Hematopoietic multipotent progenitor cell treated with erythropoietin and hydrocortisone succinate and interleukin-3 and kit ligand, for 17 days (in vitro differentiated cells): ENCODE data around the gene DENND5B.
"Not testable (repeated sequence)": the region's sequence is repeated elsewhere in the genome, so short reads cannot be mapped to it uniquely, and the experiment has no call there.

ENCODE experiments used
- DNase-seq: peaks from one replicate; pipeline ENCODE4 v3.0.0-alpha.2; 2015; ENCODE audit warnings: low spot score

The DENND5B gene

DNA sequence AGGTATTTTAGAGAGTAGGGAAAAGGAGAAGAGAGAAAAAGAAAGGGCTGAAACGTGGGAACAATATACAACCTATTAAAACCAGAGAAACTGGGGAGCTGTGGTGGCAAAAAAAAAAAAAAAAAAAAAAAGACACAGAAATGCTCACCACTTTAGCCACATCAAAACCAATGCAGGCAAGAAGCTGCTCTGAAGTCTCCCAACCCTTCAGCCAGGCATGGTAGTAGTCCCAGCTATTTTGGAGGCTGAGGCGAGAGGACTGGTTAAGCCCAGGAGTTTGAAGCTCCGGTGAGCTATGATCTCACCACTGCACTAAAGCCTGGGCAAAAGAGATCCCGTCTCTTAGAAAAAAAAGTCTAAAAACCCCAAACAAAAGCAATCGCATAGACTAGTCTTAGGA, 33.2 kb downstream of the DENND5B start:
- DNase-seq, result no peak

DNA sequence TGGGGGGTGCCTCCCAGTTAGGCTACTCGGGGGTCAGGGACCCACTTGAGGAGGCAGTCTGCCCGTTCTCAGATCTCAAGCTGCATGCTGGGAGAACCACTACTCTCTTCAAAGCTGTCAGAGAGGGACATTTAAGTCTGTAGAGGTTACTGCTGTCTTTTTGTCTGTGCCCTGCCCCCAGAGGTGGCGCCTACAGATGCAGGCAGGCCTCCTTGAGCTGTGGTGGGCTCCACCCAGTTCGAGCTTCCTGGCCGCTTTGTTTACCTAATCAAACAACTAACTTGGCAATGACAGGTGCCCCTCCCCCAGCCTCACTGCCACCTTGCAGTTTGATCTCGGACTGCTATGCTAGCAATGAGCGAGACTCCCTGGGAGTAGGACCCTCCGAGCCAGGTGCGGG, 35.5 kb downstream of the DENND5B start:
- DNase-seq, result not testable (repeated sequence)

DNA sequence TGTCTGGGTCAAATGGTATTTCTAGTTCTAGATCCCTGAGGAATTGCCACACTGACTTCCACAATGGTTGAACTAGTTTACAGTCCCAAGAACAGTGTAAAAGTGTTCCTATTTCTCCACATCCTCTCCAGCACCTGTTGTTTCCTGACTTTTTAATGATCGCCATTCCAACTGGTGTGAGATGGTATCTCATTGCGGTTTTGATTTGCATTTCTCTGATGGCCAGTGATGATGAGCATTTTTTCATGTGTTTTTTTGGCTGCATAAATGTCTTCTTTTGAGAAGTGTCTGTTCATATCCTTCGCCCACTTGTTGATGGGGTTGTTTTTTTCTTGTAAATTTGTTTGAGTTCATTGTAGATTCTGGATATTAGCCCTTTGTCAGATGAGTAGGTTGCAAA, 40.3 kb downstream of the DENND5B start:
- DNase-seq, result not testable (repeated sequence)

DNA sequence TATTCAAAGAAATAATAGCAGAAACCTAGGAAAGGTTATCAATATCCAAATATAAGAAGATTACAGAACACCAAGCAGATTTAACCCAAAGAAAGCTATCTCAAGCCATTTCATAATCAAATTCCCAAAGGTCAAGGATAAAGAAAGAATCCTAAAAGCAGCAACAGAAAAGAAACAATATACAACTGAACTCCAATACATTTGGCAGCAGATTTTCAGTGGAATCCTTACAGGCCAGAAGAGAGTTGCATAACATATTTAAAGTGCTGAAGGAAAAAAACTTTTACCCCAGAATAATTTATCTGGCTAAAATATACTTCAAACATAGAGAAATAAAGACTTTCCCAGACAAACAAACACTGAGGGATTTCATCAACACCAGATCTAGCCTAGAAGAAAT, 54.3 kb downstream of the DENND5B start:
- DNase-seq, result no peak

DNA sequence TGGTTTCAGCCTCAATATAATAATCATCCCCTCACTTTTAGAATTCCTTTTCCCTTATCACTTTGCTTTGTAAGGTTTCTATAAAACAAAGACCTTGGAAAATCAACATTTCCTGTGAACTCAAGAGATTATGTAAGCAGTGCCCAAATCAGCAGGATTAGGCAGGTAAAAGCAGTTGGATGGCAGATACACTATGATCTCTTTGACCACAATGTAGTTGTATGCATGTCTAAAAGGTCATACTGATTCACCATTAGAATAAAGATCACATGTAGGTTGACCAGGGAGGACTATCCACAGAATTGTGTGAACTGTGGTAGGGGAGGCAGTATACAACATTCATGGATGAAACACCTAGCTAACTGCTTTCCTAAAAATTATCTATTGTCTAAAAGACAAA, 57.5 kb downstream of the DENND5B start:
- no peak for DNase-seq

DNA sequence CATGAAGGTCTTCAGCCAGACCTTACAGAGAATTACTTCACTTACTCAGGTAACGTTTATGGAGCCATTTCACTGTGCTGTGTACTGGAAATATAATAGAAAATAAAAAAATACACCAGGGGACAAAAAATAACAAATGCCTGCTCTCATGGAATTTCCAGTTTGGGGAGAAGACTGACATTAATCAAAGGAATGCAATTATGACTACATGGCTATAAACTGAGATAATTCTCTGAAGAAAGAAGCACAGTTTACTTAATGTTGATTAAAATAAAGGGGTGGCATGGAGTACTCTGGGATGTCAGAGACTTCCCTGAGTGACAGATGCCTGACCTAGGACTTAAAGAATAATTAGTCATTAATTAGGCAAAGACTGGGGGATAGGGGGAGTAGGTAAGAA, 59.0 kb downstream of the DENND5B start:
- no peak for DNase-seq

DNA sequence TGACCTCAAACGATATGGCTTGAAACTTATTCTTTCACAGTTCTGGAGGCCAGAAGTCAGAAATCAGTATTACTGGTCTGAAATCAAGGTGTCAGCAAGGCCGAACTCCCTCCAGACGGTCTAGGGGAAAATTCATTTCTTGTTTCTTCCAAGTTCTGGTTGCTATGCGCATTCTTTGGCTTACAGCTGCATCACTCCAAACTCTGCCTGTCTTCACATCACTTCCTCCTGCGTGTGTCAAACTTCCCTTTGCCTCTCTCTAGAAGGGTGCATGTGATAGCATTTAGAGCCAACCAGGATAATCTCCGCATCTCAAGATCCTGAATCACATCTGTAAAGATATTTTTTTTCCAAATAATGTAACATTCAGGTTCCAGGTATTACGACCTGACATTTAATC, 62.8 kb downstream of the DENND5B start:
- DNase-seq, result no peak

DNA sequence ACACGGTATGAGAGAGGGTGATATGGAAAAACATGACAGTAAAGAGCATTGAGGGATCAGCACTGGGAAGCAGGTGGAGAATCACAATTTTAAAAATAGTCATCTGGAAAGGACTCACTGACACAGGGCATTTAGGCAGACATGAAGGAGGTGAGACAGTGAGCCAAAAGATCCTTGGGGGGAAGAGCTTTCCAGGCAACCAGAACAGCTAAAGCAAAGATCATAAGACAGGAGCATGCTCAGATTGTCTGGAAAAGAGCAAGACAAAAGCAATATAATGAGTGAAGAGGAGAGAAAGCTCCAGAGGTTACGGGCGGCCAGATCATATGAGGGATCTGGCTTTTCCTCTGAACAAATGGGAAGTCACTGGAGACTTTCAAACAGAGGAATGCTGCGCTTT, 63.9 kb downstream of the DENND5B start:
- no peak for DNase-seq

DNA sequence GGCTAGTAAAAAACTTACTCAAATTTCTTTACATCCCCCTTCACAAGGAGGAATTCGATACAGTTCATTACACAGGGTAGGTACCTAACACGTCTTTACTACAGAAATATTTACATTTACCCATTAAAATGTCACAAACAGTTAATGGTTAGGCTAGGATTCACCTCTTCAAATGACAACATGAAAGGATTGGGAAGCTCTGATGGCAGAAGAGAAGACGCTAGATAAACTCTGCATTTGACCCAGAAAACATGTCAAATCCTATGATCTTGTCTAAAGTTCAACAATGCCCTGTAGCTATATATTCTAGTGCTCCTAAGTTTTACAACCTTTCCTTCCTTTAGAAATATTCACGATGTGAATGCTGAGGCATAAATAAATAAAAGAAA, 64.8 kb downstream of the DENND5B start:
- no peak for DNase-seq

DNA sequence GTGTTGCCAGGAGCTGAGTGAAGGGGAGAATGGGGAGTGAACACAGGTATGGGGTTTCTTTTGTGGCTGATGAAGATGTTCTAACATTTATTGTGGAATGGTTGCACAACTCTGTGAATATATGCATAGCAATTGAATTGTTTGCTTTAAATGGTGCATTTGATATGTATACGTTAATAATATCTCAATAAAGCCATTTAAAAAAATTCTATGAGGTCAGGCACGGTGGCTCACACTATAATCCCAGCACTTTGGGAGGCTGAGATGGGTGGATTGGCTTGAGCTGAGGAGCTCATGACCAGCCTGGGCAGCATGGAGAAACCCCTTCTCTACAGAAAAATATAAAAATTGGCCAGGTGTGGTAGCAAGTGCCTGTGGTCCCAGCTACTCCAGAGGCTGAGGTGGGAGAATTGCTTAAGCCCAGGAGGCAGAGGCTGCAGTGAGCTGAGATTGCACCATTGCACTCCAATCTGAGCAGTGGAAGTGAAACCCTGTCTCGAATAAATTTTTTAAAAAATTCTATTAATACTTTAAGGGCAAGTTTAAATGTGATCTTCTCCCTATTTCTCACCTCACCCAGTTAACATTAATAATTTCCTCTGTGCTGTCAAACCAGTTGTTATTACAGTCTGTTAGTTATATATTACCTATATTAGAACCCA, 65.3 kb downstream of the DENND5B start:
- no peak for DNase-seq

DNA sequence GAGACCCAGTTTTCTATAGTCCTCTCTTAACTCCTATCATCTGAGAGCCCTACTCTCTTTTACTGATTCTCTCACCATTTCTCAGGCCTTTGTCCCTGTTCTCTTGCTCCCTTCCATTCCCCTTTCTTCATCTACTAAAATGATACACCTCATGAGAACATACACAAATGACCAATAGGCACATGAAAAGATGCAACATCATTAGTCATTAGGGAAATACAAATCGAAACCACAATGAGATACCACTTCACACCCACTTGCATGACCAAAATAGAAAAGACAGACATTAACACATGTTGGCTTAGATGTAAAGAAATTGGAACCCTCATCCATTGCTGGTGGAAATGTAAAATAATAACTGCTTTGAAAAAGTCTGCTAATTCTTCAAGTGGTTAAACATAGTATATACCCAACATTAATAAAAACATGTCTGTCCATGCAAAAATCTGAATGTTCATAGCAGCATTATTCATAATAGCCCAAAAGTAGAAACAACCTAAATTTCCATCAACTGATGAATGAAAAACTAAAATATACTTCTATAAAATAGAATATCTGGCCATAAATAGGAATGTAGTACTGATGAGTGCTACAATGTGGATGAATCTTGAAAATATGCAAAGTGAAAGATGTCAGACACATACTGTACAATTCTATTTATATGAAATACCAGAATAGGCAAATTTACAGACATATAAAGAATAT, 66.0 kb downstream of the DENND5B start:
- DNase-seq, result no peak

DNA sequence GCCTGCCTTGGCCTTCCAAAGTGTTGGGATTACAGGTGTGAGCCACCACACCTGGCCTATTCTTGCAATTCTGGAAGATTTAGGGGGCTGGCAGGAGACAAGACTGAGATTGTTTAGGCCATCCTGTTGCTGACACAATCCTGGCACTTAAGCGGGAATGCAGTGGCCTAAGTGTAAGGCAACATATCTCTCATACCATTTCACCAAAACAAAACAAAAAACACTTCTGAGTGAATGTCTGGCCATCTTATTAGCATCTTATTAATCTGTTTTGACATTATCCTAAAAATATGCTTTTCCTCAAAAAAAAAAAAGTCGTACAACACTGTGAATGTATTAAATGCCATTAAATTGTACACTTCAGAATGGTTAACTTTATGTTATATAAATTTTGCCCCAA, 67.6 kb downstream of the DENND5B start:
- DNase-seq, result no peak

DNA sequence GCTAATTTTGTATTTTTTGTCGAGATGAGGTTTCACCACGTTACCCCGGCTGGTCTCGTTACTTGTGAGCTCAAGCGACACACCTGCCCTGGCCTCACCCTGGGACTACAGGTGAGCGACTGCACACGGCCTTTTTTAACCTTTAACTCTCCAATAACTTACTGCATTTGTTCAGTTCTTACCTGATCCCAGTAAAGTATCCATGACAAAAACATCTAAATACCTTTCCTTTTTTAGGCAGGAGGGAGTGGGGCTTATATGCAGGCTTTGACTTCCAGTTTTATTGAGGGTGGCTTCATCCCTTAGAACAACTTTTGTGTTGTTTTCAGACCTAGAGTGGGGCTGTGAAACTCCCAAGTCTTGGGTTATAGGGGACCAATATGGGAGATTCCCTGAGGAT, 68.3 kb downstream of the DENND5B start:
- DNase-seq, result no peak

DNA sequence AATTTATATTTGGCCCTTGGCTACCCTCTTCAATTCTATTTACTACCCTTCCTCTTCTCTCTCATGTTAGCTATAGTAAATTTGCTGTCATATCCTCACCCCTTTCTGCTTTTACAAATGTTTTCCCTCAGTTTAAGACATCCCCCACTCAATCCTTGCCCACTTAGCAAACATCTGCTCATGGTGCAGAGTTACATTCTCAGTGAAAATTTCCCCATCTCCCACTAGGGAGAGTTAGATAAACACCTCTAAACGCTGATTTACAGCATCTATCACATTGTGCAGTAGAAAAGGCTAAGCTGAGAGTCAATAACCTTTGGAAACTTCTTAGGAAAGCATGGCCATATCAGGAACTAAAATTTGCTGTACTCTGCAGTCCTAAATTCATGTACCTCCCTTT, 69.0 kb downstream of the DENND5B start:
- DNase-seq, result no peak

DNA sequence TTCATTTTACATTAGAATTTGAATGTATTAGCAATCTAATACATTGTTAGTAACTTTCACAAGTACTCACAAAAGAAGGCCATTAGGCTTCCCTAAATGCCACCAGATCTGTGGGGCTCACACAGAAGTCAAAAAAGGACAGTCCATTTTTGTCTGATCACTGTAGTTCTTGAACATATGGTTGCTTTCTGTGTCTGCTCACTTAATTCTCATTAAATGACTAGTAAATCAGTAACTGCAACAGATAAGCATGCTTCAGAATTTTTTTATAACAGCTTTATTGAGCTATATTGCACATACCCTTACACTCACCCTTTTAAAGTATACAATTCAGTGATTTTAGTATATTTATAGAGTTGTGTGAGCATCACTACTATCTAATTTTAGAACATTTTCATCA, 71.4 kb downstream of the DENND5B start:
- DNase-seq, result no peak

DNA sequence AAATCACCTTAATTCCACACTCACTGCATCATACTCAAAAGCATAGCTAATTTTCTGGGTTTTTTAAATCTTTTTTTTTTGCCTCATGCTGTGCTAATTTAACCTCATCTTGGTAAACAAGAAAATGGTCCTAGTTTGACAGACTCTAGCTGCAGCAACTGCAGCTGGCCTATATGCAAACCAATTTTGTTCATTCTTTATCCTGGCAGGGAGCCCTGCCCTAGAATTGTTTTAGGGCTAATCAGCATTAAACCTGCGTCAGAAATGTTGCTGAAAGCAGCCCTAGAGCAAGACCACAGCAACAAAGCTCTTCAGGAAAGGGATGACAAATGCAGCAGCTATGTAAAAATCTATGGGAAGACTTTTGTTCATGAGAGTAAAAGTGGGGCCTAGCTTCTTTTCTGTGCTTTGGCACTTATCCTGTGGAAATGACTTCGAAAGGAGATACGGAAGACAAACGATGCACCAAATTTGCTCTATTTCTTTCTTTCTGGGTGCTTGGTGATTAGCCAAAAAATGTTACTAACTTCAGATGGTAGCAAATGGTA, 72.2 kb downstream of the DENND5B start:
- no peak for DNase-seq

DNA sequence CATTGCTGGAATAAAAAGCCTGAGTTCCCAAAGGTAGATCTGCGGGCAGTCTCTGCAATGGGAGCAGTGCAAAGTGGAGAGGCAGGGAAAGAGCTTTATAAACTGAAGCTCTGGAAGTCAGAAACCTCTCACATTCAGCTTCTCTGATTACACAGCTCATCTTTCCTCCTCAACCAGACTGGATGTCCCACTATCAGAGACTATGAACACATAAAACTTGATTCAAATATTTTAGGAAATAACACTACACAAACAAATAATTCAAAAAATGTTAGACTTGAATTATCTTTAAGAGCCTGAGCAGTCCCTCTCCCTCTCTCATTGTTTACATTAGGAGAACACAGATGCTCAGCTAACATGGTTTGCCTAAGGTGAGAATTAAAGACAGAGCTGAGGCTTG, 72.9 kb downstream of the DENND5B start:
- no peak for DNase-seq

DNA sequence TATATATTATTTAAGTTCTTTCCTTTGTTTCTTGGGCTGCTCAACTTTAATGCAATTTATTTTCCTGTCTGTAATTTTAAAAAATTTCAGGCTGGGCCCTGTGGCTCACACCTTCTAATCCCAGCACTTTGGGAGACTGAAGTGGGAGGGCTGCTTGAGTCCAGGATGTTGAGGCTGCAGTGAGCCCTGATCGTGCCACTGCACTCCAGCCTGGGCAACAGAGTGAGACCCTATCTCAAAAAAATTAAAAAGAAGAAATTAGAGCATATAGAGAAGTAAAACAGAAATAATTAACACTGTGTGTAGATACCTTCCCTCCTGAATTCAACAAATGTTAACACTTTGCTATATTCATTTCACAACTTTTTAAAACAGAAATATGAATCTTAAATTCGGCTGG, 74.2 kb downstream of the DENND5B start:
- DNase-seq, result no peak

DNA sequence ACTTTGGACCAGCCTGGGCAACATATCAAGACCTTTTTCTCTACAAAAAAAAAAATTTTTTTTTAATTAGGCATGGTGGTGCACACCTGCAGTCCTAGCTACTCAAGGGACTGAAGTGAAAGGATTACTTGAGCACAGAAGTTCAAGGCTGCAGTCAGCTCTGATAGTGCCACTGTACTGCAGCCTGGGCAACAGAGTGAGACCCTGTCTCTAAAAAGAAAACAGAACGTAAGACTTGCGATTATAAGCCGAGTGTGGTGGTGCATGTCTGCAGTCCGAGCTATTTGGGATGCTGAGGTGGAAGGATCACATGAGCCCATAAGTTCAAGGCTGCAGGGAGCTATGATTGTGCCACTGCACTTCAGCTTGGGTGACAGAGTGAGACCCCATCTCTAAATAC, 76.0 kb downstream of the DENND5B start:
- no peak for DNase-seq

DNA sequence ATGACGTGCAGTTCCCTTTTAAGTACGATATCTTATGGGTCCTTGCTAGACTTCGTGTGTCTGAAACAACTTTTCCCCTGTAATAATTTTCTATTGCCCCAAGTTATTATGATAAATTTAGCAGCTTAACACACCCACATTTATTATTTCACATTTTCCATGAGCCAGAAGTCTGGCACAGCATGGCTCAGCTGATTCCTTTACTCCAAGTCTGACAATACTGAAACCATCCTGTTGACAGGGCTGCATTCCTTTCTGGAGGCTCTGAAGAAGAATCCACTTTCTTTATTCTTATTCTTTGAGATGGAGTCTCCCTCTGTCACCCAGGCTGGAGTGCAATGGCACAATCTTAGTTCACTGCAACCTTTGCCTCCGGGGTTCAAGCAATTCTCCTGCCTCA, 80.9 kb downstream of the DENND5B start:
- no peak for DNase-seq

DNA sequence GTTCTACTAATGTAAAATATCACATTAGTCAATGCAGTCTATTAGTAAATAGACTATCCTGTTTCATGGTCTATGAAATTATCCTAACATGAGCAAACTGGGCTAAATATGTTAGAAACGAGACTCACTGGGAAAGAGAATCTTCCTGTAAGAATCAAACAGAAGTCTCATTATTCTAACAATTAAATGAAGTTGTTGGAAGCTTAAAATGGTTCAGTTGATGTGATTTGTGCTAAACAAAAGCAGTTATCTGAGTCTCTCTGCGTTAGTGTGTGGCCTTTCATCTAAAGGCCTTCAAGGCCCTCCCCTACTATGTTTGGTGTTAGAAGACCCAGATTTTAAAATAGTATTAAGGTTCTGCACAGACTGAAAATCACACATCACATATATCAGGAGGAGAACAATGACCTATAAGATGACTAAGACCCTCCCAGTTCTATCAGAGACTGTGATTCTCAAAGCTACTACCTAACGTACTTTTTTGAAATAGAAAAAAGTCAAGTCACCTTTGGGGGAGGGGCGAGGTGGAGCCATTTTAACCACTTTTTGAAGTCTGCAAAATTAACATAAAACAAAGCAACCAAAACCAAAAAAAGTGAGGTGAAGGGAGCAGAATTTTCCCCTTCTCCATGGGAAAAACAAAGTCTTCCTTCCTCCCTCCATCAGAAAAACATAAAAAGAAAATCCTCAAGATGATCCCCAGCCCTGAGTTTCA, 82.3 kb downstream of the DENND5B start:
- DNase-seq, result no peak

DNA sequence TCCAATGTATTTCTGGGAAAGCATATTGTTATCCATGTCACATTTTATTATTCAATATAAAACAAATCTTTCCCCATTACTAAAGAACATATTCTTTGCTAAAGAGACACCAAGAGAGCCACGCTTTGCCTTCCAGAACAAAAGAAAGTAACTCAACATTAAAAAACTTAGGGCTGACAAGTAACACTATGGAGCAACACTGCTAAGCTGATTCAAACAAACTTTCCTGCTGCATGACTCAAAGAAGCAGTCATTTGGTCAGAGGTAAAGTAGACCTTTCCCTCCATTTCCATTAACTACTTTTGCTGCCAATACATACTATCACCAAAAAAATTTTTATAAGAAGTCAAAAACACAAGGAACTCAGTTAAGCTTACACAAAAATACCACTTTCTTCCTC, 83.0 kb downstream of the DENND5B start:
- no peak for DNase-seq
